GM21423 (cell line): ENCODE data around the gene RNLS.
A peak's percentile ranks its signal among the peaks of the same experiment; 100 is the strongest.
"Not testable (repeated sequence)": the region's sequence is repeated elsewhere in the genome, so short reads cannot be mapped to it uniquely, and the experiment has no call there.

Experiments
- ATAC-seq: cut with Tn5 transposase; IDR thresholded peaks from one replicate; pipeline ENCODE4 v1.9.1; 2021; ENCODE audit warnings: mild to moderate bottlenecking, moderate library complexity; ENCODE audit not compliant: unreplicated experiment

The RNLS gene

GRCh38 chr10:88312855-88313254, 270.3 kb downstream of the RNLS start:
- ATAC-seq: no peak

- ATAC-seq: no peak
Measured at GRCh38 chr10:88311264-88311663, 271.9 kb downstream of the RNLS start.

GRCh38 chr10:88309365-88309764, 273.8 kb downstream of the RNLS start:
- ATAC-seq: no peak

GRCh38 chr10:88308361-88308760, 274.8 kb downstream of the RNLS start:
- not testable (repeated sequence) for ATAC-seq

- no peak for ATAC-seq
Measured at GRCh38 chr10:88299787-88300186, 283.3 kb downstream of the RNLS start.

GRCh38 chr10:88297103-88297502, 286.0 kb downstream of the RNLS start:
- ATAC-seq: no peak

- no peak for ATAC-seq
Measured at GRCh38 chr10:88293651-88294230, 289.4 kb downstream of the RNLS start.

- no peak for ATAC-seq
Measured at GRCh38 chr10:88293073-88293472, 290.0 kb downstream of the RNLS start.

- no peak for ATAC-seq
Measured at GRCh38 chr10:88292185-88292514, 291.0 kb downstream of the RNLS start.

- ATAC-seq: no peak
Measured at GRCh38 chr10:88291289-88292184, 291.6 kb downstream of the RNLS start.

- ATAC-seq: no peak
Measured at GRCh38 chr10:88289342-88289741, 293.8 kb downstream of the RNLS start.

GRCh38 chr10:88288320-88289059, 294.6 kb downstream of the RNLS start:
- peak; percentile 64 for ATAC-seq

GRCh38 chr10:88286030-88286429, 297.1 kb downstream of the RNLS start:
- no peak for ATAC-seq

- ATAC-seq: peak; percentile 55
Measured at GRCh38 chr10:88281592-88282347, 301.3 kb downstream of the RNLS start.

- ATAC-seq: no peak
Measured at GRCh38 chr10:88280518-88280917, 302.6 kb downstream of the RNLS start.

GRCh38 chr10:88278912-88279311, 304.2 kb downstream of the RNLS start:
- ATAC-seq: no peak

- ATAC-seq: not testable (repeated sequence)
Measured at GRCh38 chr10:88276945-88277344, 306.2 kb downstream of the RNLS start.

- no peak for ATAC-seq
Measured at GRCh38 chr10:88274286-88274685, 308.8 kb downstream of the RNLS start.

GRCh38 chr10:88273567-88273966, 309.6 kb downstream of the RNLS start:
- no peak for ATAC-seq

- peak; percentile 16 for ATAC-seq
Measured at GRCh38 chr10:88271761-88272543, 311.2 kb downstream of the RNLS start.
